WTC11 (cell line): ENCODE results near the gene PLD5.
"Not testable (repeated sequence)": the region's sequence is repeated elsewhere in the genome, so short reads cannot be mapped to it uniquely, and the experiment has no call there.

ENCODE experiments used
- CTCF ChIP-seq: fragments of 200-600 bp; IDR thresholded peaks from 2 replicates; pipeline ENCODE4 v1.8.0; 2022; ENCODE audit warnings: antibody characterized with exemption
- ESRRA ChIP-seq: sonication (generic); formaldehyde crosslinking; IDR thresholded peaks from 2 replicates; pipeline ENCODE4 v1.8.1; 2022; ENCODE audit warnings: mild to moderate bottlenecking, missing genetic modification reagents, borderline replicate concordance
- FOXK1 ChIP-seq: sonication (generic); formaldehyde crosslinking; IDR thresholded peaks from 2 replicates; pipeline ENCODE4 v1.8.0; 2022; ENCODE audit warnings: mild to moderate bottlenecking, moderate library complexity, missing genetic modification reagents
- JUN ChIP-seq: sonication (generic); formaldehyde crosslinking; IDR thresholded peaks from 2 replicates; pipeline ENCODE4 v1.8.0; 2023; ENCODE audit warnings: mild to moderate bottlenecking, missing genetic modification reagents
- KAT7 ChIP-seq: sonication (generic); formaldehyde crosslinking; IDR thresholded peaks from 2 replicates; pipeline ENCODE4 v1.8.1; 2023; ENCODE audit warnings: missing genetic modification reagents, mild to moderate bottlenecking, borderline replicate concordance
- MXD4 ChIP-seq: fragments of 250-450 bp; sonication (Bioruptor Pico); IDR thresholded peaks from 2 replicates; pipeline ENCODE4 v1.8.0; 2021; ENCODE audit warnings: mild to moderate bottlenecking, moderate library complexity, borderline replicate concordance
- SOX15 ChIP-seq: fragments of 250-450 bp; sonication (Bioruptor Pico); IDR thresholded peaks from 2 replicates; pipeline ENCODE4 v1.9.0; 2021; ENCODE audit warnings: mild to moderate bottlenecking
- ZNF416 ChIP-seq: fragments of 250-450 bp; sonication (Bioruptor Pico); IDR thresholded peaks from 2 replicates; pipeline ENCODE4 v1.9.0; 2021; ENCODE audit warnings: mild to moderate bottlenecking, inconsistent platforms
- ZNF423 ChIP-seq: fragments of 250-450 bp; sonication (Bioruptor Pico); IDR thresholded peaks from 2 replicates; pipeline ENCODE4 v2.1.2; 2022; ENCODE audit warnings: mild to moderate bottlenecking, moderate library complexity
- TF ChIP-seq, protein P1 (sequence below): sonication (generic); formaldehyde crosslinking; IDR thresholded peaks from 2 replicates; pipeline ENCODE4 v1.8.1; 2022; ENCODE audit warnings: low read depth, missing genetic modification reagents, borderline replicate concordance
- TF ChIP-seq, protein P2 (sequence below): sonication (generic); formaldehyde crosslinking; IDR thresholded peaks from 2 replicates; pipeline ENCODE4 v1.8.1; 2023; ENCODE audit warnings: mild to moderate bottlenecking, missing genetic modification reagents, moderate library complexity

- TF ChIP-seq CTCF; ZNF416; JUN (CRISPR knock-in tag); ESRRA (CRISPR knock-in tag); FOXK1 (CRISPR knock-in tag); SOX15 (CRISPR knock-in tag); MXD4 (CRISPR knock-in tag); KAT7 (CRISPR knock-in tag); ZNF423 (CRISPR knock-in tag): not testable (repeated sequence)
- TF ChIP-seq, protein P1, sequence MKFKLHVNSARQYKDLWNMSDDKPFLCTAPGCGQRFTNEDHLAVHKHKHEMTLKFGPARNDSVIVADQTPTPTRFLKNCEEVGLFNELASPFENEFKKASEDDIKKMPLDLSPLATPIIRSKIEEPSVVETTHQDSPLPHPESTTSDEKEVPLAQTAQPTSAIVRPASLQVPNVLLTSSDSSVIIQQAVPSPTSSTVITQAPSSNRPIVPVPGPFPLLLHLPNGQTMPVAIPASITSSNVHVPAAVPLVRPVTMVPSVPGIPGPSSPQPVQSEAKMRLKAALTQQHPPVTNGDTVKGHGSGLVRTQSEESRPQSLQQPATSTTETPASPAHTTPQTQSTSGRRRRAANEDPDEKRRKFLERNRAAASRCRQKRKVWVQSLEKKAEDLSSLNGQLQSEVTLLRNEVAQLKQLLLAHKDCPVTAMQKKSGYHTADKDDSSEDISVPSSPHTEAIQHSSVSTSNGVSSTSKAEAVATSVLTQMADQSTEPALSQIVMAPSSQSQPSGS (CRISPR knock-in tag), result not testable (repeated sequence)
- TF ChIP-seq, protein P2, sequence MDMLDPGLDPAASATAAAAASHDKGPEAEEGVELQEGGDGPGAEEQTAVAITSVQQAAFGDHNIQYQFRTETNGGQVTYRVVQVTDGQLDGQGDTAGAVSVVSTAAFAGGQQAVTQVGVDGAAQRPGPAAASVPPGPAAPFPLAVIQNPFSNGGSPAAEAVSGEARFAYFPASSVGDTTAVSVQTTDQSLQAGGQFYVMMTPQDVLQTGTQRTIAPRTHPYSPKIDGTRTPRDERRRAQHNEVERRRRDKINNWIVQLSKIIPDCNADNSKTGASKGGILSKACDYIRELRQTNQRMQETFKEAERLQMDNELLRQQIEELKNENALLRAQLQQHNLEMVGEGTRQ (CRISPR knock-in tag), result not testable (repeated sequence)
Measured at GRCh38 chr1:242330865-242331264, 193.6 kb downstream of the PLD5 start.
